Loucy (cell line): ENCODE measurements around the gene MRPS27.

Experiments used
- H2AFZ ChIP-seq: fragments of 200-600 bp; sonication (generic); 2 replicates; pipeline ENCODE4 v1.6.0; 2016; ENCODE audit warnings: antibody characterized with exemption, mild to moderate bottlenecking, low read length, moderate library complexity
- H3F3A ChIP-seq: fragments of 200-600 bp; 2 replicates; pipeline ENCODE4 v1.6.0; 2016; ENCODE audit warnings: antibody characterized with exemption, low read depth, mild to moderate bottlenecking
- H3K27me3 ChIP-seq: fragments of 200-600 bp; sonication (generic); 2 replicates; pipeline ENCODE4 v1.6.1; 2014; ENCODE audit warnings: low read length, mild to moderate bottlenecking; ENCODE audit not compliant: insufficient read depth, poor library complexity, severe bottlenecking
- H3K36me3 ChIP-seq: fragments of 200-600 bp; sonication (generic); 2 replicates; pipeline ENCODE4 v1.6.1; 2016; ENCODE audit warnings: low read length; ENCODE audit not compliant: insufficient read depth
- H3K4me1 ChIP-seq: fragments of 200-600 bp; sonication (generic); 2 replicates; pipeline ENCODE4 v1.5.1; 2014; ENCODE audit warnings: low read length, mild to moderate bottlenecking; ENCODE audit not compliant: insufficient read depth, poor library complexity, severe bottlenecking
- H3K4me2 ChIP-seq: fragments of 200-600 bp; sonication (generic); 2 replicates; pipeline ENCODE4 v1.6.0; 2014; ENCODE audit warnings: antibody characterized with exemption, low read length, low read depth, mild to moderate bottlenecking; ENCODE audit not compliant: poor library complexity, severe bottlenecking
- H3K4me3 ChIP-seq: fragments of 200-600 bp; sonication (generic); 2 replicates; pipeline ENCODE4 v1.5.1; 2014; ENCODE audit warnings: low read length, mild to moderate bottlenecking, mixed read lengths; ENCODE audit not compliant: poor library complexity, severe bottlenecking
- H3K79me2 ChIP-seq: fragments of 200-600 bp; sonication (generic); 2 replicates; pipeline ENCODE4 v1.6.1; 2014; ENCODE audit warnings: low read length; ENCODE audit not compliant: insufficient read depth
- H3K9ac ChIP-seq: fragments of 200-600 bp; sonication (generic); 2 replicates; pipeline ENCODE4 v1.6.0; 2014; ENCODE audit warnings: mild to moderate bottlenecking, low read depth, low read length, moderate library complexity; ENCODE audit not compliant: poor library complexity, severe bottlenecking
- H3K9me2 ChIP-seq: fragments of 200-600 bp; sonication (generic); replicated peaks from 2 replicates; pipeline ENCODE4 v1.6.1; 2016; ENCODE audit warnings: low read depth, low read length, mixed read lengths
- H3K9me3 ChIP-seq: fragments of 200-600 bp; sonication (generic); 2 replicates; pipeline ENCODE4 v1.6.1; 2014; ENCODE audit warnings: mild to moderate bottlenecking, antibody characterized with exemption, low read length, low read depth; ENCODE audit not compliant: insufficient read depth
- H4K20me1 ChIP-seq: fragments of 200-600 bp; sonication (generic); 2 replicates; pipeline ENCODE4 v1.6.0; 2014; ENCODE audit warnings: antibody characterized with exemption, low read length, mild to moderate bottlenecking; ENCODE audit not compliant: insufficient read depth, poor library complexity, severe bottlenecking
- CTCF ChIP-seq: fragments of 200-600 bp; sonication (generic); conservative IDR thresholded peaks from 2 replicates; pipeline ENCODE4 v1.5.1; 2014; ENCODE audit warnings: mild to moderate bottlenecking, antibody characterized with exemption, low read length
- EZH2phosphoT487 ChIP-seq: fragments of 200-600 bp; IDR thresholded peaks from 2 replicates; pipeline ENCODE4 v1.6.1; 2018; ENCODE audit warnings: antibody characterized with exemption, mild to moderate bottlenecking, moderate library complexity, borderline replicate concordance

MRPS27 gene

GRCh38 chr5:72183101-72183520 lies 136.9 kb downstream of the MRPS27 start:
- H3F3A ChIP-seq = no peaks in the 10 kb centered on the region
- no peak for TF ChIP-seq CTCF
- no peak for TF ChIP-seq EZH2phosphoT487
- H3K9ac ChIP-seq = no peak overlapping the region
- H3K4me1 ChIP-seq = no peaks in the 10 kb centered on the region
- no peaks in the 10 kb centered on the region for H3K36me3 ChIP-seq
- no peak overlapping the region for H2AFZ ChIP-seq
- no peaks in the 10 kb centered on the region for H4K20me1 ChIP-seq
- no peaks in the 10 kb centered on the region for H3K27me3 ChIP-seq
- H3K9me3 ChIP-seq = no peaks in the 10 kb centered on the region
- H3K4me3 ChIP-seq = no peak overlapping the region
- H3K9me2 ChIP-seq = no peaks in the 10 kb centered on the region
- H3K4me2 ChIP-seq = no peak overlapping the region
- no peaks in the 10 kb centered on the region for H3K79me2 ChIP-seq

GRCh38 chr5:72182686-72183085 lies 137.4 kb downstream of the MRPS27 start:
- Histone ChIP-seq H4K20me1 (no peaks in the 10 kb centered on the region), H3K36me3 (no peaks in the 10 kb centered on the region), H3K9me3 (no peaks in the 10 kb centered on the region), H3K27me3 (no peaks in the 10 kb centered on the region), H3K4me3 (no peak overlapping the region), H2AFZ (no peak overlapping the region), H3K79me2 (no peaks in the 10 kb centered on the region), H3F3A (no peaks in the 10 kb centered on the region), H3K9me2 (no peaks in the 10 kb centered on the region), H3K9ac (no peak overlapping the region), H3K4me1 (no peaks in the 10 kb centered on the region), H3K4me2 (no peak overlapping the region)
- TF ChIP-seq CTCF (no peak), EZH2phosphoT487 (no peak)

GRCh38 chr5:72180925-72181324 lies 139.1 kb downstream of the MRPS27 start:
- H3K4me1 ChIP-seq = no peaks in the 10 kb centered on the region
- H3K36me3 ChIP-seq = no peaks in the 10 kb centered on the region
- no peaks in the 10 kb centered on the region for H3K9me3 ChIP-seq
- H3K79me2 ChIP-seq = no peaks in the 10 kb centered on the region
- H3K9ac ChIP-seq = no peak overlapping the region
- TF ChIP-seq CTCF (no peak), EZH2phosphoT487 (no peak)
- H3K4me2 ChIP-seq = no peak overlapping the region
- H3F3A ChIP-seq = no peaks in the 10 kb centered on the region
- no peaks in the 10 kb centered on the region for H4K20me1 ChIP-seq
- H3K4me3 ChIP-seq = no peak overlapping the region
- H3K27me3 ChIP-seq = no peaks in the 10 kb centered on the region
- no peak overlapping the region for H2AFZ ChIP-seq
- H3K9me2 ChIP-seq = no peaks in the 10 kb centered on the region
